ENCODE results near the gene ARMC8. TPM values are rescaled to one million over a fixed set of nuclear protein-coding genes. Genes with fewer than 3 reads are reported as not detected.

Gene ARMC8
- total RNA-seq, 2 donors from 2014 or later: 29.8 to 103 TPM

DNA sequence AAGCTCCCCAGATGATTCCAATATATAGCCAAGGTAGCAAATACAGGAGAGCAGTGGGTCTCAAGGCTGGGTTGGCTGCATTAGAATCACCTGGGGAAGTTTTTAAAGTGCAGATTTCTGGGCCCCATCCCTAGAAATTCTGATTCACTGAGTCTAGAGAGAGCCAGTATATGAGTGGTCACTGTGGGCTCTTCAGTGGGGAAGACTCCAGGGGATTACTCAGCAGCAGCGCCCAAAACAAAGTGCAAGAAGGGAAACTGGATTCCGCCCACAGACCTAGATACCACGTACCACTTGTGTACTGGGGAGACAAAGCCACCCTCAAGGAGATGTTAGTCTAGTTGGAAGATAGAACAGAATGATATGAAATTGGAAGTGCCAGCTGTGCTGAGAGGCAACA is 102.6 kb downstream of the ARMC8 start:
- intact Hi-C loops (cut with DNase I): no loop called here
- WGBS, 2 donors: 98% methylated on average over 3 of the region's 3 CpGs
- no peak overlapping the region for H3K4me3 ChIP-seq
- ATAC-seq (no peak), DNase-seq (no peak)
- no peaks in the 10 kb centered on the region for H3K9me3 ChIP-seq
- H3K27me3 ChIP-seq: no peaks in the 10 kb centered on the region
- H3K36me3 ChIP-seq (replicated peaks in 1 of 2; ENCODE audit: insufficient read depth in 1 of 2, low read depth in 2 of 2): peaks cover 0 to 6% of the 10 kb centered on the region in 2 donors
- H3K27ac ChIP-seq: no peak overlapping the region
- H3K4me1 ChIP-seq: no peaks in the 10 kb centered on the region
- no peak for TF ChIP-seq POLR2A (IDR thresholded peaks at IDR 0.05)
- TF ChIP-seq, protein P1, sequence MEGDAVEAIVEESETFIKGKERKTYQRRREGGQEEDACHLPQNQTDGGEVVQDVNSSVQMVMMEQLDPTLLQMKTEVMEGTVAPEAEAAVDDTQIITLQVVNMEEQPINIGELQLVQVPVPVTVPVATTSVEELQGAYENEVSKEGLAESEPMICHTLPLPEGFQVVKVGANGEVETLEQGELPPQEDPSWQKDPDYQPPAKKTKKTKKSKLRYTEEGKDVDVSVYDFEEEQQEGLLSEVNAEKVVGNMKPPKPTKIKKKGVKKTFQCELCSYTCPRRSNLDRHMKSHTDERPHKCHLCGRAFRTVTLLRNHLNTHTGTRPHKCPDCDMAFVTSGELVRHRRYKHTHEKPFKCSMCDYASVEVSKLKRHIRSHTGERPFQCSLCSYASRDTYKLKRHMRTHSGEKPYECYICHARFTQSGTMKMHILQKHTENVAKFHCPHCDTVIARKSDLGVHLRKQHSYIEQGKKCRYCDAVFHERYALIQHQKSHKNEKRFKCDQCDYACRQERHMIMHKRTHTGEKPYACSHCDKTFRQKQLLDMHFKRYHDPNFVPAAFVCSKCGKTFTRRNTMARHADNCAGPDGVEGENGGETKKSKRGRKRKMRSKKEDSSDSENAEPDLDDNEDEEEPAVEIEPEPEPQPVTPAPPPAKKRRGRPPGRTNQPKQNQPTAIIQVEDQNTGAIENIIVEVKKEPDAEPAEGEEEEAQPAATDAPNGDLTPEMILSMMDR (IDR thresholded peaks at IDR 0.05): no peak

DNA sequence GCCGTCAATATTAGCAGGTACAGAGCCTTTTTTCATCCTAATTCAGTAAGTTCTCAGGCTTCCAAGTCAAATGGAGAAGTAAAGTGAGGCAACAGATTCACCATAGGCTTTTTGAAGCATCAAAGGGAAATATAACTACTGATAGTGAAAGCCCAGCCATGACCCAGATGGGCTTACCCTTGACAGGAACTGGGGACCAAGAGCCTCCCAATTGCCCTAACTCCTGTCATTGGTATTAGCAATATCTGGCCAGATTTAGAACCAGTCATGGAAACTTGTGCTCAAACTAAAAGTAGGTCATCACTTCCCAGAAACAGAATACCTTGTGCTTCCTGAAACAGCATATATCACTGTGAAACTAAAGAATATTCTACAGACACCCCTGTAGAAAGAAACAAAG is 109.5 kb downstream of the ARMC8 start:
- no peak overlapping the region for H3K4me3 ChIP-seq
- ATAC-seq (no peak), DNase-seq (no peak)
- TF ChIP-seq POLR2A (IDR thresholded peaks at IDR 0.05): no peak
- TF ChIP-seq, protein P1 (IDR thresholded peaks at IDR 0.05): no peak
- no peaks in the 10 kb centered on the region for H3K27me3 ChIP-seq
- 93% methylated on average over 1 of the region's 1 CpG for WGBS, 2 donors
- H3K36me3 ChIP-seq (replicated peaks in 1 of 2; ENCODE audit: insufficient read depth in 1 of 2, low read depth in 2 of 2): no peaks in the 10 kb centered on the region
- no peak overlapping the region for H3K27ac ChIP-seq
- intact Hi-C loops (cut with DNase I): no loop called here
- H3K4me1 ChIP-seq: no peaks in the 10 kb centered on the region
- H3K9me3 ChIP-seq: no peaks in the 10 kb centered on the region

DNA sequence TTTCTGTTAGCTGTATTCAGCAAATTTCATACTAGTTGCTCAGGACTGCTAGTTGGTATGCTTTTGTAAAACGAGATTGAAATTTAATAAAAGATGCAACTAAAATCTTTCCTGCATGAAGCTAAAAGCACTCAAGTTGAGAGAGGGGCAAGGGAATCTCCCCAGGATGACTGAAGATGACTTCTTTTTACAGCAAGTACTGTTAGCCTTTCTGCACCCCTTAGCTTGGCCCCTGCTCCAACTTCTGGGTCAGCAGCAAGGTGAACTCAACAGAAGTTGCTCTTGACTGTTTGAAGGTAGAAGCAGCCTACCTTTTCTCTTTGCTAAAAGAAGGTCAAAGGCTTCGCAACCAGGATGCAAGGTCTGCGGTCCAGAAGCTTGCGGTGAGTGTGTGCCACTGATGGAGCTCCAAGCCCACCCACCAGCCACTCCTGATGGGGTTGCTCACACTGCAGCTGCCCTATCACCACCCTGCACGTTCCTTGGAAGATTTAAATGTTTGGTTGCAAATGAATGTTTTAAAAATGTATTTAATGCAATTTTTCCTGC is 110.0 kb downstream of the ARMC8 start:
- H3K36me3 ChIP-seq (replicated peaks in 1 of 2; ENCODE audit: insufficient read depth in 1 of 2, low read depth in 2 of 2): no peaks in the 10 kb centered on the region

DNA sequence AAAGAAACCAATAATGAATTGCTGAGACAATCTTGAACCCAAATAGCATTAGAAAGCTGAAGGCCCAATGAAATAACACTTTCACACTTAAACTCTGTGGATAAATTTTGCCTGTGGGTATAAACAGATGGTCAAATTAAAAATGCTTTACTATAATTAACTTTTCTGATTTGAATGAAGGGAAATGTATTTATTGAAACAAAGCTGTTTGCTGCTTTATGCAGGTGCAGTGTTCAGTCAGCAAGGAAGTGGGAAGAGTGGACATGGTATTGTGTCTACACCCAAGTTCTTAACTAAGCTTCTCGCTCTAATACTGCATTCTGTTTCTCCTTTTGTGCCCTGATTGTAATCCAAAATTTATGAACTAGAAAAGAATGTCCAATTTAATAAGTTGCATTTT is 110.8 kb downstream of the ARMC8 start:
- TF ChIP-seq POLR2A (IDR thresholded peaks at IDR 0.05): no peak
- TF ChIP-seq, protein P1 (IDR thresholded peaks at IDR 0.05): no peak
- no peaks in the 10 kb centered on the region for H3K27me3 ChIP-seq
- no peak overlapping the region for H3K4me3 ChIP-seq
- intact Hi-C loops (cut with DNase I): no loop called here
- WGBS, 2 donors: 95 to 98% methylated on average over 1 of the region's 1 CpG
- H3K27ac ChIP-seq: no peak overlapping the region
- H3K36me3 ChIP-seq (replicated peaks in 1 of 2; ENCODE audit: insufficient read depth in 1 of 2, low read depth in 2 of 2): no peaks in the 10 kb centered on the region
- ATAC-seq: no peak
- H3K4me1 ChIP-seq: peaks cover 4% of the 10 kb centered on the region
- no peak for DNase-seq
- H3K9me3 ChIP-seq: no peaks in the 10 kb centered on the region

More for the DNA sequence above, 110.0 kb downstream of the ARMC8 start:
- 82 to 90% methylated on average over 5 of the region's 5 CpGs for WGBS, 2 donors
- Histone ChIP-seq H3K27ac (no peak overlapping the region), H3K4me1 (no peaks in the 10 kb centered on the region), H3K4me3 (no peak overlapping the region), H3K27me3 (no peaks in the 10 kb centered on the region), H3K9me3 (no peaks in the 10 kb centered on the region)
- intact Hi-C loops (cut with DNase I): no loop called here
- DNase-seq (no peak), ATAC-seq (no peak)
- TF ChIP-seq, protein P1 (IDR thresholded peaks at IDR 0.05): no peak
- TF ChIP-seq POLR2A (IDR thresholded peaks at IDR 0.05): no peak

DNA sequence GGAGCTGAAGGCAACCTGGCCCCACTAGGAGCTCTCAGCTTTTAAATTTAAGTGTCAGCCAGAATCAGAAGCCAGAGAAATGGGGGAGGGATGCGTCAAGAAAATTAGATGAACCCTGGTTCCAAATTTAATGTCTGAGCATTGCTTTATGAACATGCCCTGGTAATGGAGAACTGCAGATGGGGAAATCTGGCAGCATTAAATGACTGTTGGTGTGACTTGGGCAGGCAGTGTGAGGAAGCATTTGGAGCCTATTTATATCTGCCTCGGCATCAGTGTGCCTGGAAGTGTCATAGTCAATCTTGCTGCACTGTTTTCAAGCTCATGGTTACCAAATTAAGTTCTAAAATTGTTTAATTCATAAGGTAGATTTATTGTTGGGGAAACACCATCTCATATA is 113.5 kb downstream of the ARMC8 start:
- Histone ChIP-seq H3K27me3 (no peaks in the 10 kb centered on the region), H3K9me3 (no peaks in the 10 kb centered on the region), H3K4me1 (peaks cover 4% of the 10 kb centered on the region), H3K27ac (no peak overlapping the region), H3K36me3 (replicated peaks in 1 of 2; ENCODE audit: insufficient read depth in 1 of 2, low read depth in 2 of 2) (no peaks in the 10 kb centered on the region), H3K4me3 (no peak overlapping the region)
- TF ChIP-seq, protein P1 (IDR thresholded peaks at IDR 0.05): no peak
- 85 to 86% methylated on average over 2 of the region's 2 CpGs for WGBS, 2 donors
- ATAC-seq (no peak), DNase-seq (no peak)
- intact Hi-C loops (cut with DNase I): no loop called here

Measured in body of pancreas (tissue), 4 donors.